HG02852 (cell line): ENCODE results near the gene BTBD1.

Source experiments
- ATAC-seq: cut with Tn5 transposase; IDR thresholded peaks from one replicate; pipeline ENCODE4 v1.9.1; 2021; ENCODE audit warnings: mild to moderate bottlenecking, moderate library complexity; ENCODE audit not compliant: unreplicated experiment

The BTBD1 gene

DNA sequence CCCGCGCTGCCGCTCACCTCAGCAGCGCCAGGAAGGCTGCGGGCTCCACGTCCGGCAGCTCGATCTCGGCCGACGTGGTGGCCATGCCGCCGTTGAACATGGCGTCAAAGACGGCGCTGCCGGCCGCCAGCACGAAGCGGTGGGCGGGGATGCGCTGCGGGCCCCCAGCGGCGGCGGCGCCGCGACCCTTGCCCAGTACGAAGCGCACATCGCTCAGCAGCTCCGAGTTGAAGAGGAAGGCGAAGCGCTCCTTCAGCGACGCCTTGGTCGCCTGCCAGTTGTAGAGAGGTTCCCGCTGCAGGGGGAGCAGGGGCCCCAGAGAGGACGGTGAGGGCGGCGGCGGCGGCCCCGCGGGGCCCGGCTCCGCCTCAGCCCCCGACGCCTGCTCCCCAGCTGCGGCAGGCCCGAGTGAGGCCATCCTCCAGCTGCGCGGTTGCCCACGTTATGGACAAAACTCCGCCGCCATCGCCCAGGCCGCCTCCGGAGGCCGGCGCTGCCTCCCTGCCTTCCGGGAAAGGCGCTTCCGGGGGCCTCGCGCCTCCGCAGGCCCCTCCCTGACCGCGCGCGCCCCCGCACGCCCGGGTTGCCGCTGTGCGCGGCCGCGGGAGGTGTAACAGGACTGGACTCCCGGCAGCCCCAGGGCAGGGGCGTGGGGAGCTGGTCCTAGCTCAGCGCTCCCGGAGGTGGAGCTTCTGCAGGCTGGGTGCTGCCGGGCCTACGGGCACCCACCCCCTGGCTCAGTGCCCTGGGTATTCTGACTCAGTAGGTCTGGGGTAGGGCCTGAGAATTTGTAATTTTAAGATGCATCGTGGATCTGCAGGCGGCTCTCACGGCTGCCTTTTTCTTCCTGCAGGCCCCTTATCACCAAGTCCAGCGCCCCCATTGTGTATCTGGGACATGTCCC, at the start of gene BTBD1:
TSS of gene BTBD1 (minus strand) at position 519 of the 904 bp plus-strand sequence. CDS start at position 418, 101 bp downstream.
- peak; percentile 83 for ATAC-seq

- ATAC-seq: peak; percentile 78
Measured at GRCh38 chr15:83115831-83116565, 48.9 kb upstream of the BTBD1 start.

GRCh38 chr15:83115410-83115809, 48.4 kb upstream of the BTBD1 start:
- ATAC-seq: no peak

DNA sequence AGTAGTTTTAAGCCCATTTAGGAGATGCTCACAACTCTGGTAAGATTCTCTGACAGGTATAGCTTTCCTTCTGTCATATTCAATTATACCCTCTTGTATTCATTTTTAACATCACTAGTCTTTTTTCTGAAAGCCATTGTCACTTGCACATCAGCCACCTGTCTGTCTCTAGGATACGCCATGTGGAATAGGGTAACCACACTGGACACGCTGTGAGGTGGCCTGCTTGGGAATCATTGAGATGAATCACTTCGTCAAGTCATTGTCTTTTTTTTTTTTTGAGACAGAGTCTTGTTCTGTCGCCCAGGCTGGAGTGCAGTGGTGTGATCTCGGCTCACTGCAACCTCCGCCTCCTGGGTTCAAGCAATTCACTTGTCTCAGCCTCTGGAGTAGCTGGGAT, 47.8 kb upstream of the BTBD1 start:
- no peak for ATAC-seq

- ATAC-seq: no peak
Measured at GRCh38 chr15:83113881-83114674, 47.0 kb upstream of the BTBD1 start.

- no peak for ATAC-seq
Measured at GRCh38 chr15:83112956-83113299, 45.9 kb upstream of the BTBD1 start.

DNA sequence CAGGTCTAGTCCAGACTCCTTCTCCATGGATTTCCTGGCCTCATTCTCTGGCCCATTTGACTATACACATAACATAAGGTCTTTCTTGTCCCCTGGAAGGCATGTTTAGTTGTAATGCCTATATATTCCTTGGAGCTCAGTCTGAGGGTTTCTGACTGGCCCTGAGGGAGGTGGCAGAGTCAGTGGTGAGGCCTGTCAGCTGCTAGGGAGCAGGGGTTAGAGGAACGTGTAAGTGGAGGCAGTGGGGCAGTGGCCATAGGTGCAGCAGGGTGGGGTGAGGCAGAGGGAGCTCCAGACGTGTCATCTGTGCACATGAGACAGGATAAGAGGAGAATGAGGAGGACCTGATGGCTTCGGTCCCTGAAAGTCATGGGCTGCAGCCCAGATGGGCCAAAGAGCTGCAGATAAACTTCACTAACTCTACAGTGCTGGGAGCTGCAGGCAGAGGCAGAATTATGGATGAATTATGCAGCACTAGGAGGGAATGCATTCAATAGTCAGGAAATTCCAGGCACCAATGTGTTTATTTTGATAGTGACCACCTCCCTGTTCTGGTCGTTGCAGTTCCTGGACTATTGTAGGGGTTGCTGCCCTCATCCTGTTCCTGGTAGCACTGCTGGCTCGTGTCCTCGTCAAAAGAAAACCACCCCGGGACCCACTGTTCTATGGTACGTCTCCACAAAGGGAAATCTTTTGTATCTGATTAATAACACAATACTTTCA, 45.3 kb upstream of the BTBD1 start:
- ATAC-seq: no peak

DNA sequence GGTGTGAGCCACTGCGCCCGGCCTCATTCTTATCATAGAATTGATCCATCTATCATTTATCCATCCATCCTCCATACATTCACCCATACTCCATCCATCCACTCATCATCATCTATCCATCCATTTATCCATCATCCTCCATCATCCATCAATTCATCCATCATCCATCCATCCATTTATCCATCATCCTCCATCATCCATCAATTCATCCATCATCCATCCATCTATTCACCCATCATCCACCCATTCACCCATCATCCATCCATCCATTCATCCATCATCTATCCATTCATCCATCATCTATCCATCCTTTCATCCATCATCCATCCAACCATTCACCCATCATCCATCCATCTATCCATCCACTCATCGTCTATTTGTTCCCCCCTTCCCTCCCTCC, 44.1 kb upstream of the BTBD1 start:
- no peak for ATAC-seq

DNA sequence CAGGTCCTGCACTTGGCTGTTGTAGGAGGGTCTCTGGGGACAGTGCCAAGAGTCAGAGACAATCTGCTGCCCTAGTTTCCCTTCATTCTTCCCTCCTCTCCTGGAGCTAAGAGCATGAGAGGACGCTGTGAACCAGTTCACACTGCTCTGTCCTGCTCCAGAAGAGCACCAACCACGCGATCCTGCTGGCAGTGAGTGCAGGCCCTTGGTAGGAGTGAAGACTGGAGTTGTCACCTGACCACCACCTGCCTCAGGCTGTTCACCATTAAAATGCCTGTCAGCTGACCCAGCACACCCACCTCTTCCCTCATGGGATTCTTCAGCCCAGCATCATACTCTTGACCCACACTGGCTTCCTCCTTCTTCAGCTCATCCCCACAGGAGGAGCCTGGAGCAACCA, 43.3 kb upstream of the BTBD1 start:
- no peak for ATAC-seq

- no peak for ATAC-seq
Measured at GRCh38 chr15:83109532-83109931, 42.5 kb upstream of the BTBD1 start.

- peak; percentile 42 for ATAC-seq
Measured at GRCh38 chr15:83108266-83109219, 41.5 kb upstream of the BTBD1 start.

GRCh38 chr15:83107841-83108181, 40.8 kb upstream of the BTBD1 start:
- ATAC-seq: peak; percentile 6

- ATAC-seq: peak; percentile 48
Measured at GRCh38 chr15:83106994-83107840, 40.2 kb upstream of the BTBD1 start, which contains the start of gene TM6SF1. TM6SF1 (plus strand) TSS chr15:83107645; CDS start chr15:83107681, 36 bp downstream.

DNA sequence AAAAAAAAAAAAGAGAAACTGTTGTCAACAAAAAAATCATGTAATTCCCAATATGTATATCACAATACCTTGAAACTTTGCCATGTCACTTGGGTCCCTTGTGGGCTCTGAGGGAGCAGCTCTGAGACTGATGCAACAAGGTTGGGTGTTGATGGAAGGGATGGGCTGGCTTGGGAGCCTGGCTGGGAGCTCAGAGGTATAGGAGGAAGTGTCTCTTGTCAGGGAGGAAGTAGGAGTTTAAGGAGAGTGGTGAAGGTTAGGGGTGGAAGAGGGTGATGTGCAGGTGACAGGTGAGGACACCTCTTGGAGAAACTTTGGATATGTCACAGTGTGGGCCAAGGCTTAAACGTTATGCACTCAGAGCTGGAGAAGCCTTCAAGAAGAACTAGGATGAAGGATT, 38.4 kb upstream of the BTBD1 start:
- no peak for ATAC-seq

GRCh38 chr15:83104141-83104540, 37.1 kb upstream of the BTBD1 start:
- no peak for ATAC-seq

DNA sequence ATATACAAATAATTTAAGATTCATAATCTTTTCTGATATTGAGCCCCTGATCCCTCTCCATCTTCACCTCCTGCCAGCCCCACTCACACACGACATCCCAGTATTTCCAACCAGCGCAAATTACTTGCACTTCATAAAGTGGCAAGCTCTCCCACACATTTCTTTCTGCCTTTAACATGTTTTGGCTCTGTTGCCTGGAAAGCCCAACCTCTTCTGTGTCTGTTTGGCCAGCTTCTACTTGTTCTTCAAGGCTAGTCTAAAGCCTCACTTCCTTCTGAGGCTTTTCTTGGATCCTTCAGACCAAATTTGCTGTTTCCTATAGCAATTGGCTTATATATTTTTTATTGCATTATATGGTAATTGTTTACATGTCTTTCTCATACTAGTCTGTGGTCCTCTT, 35.3 kb upstream of the BTBD1 start:
- no peak for ATAC-seq

DNA sequence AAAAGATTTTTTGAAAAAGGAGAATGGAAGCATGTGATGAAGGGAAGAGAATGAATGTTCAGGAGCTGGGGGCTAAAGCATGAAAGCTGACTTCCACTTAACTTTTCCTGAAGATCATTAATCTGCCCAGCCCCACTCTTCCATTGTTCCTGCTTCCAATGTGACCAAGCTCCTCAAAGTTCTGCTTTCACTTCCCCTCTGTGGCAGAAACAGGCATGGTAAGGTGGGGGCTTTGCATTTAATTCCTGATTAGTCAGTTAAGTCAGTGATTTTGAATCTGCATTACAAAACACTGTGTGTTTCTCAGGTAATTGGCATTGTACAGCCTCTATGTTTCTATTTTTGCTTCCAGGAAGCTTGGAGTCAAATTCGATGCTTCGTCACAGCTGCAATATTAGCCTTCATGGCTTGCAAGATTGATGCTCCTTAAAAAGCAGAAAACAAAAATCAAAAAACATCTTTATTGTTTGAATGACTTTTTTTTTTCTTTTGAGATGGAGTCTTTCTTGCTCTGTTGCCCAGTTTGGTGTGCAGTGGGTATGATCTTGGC, 33.1 kb upstream of the BTBD1 start:
- no peak for ATAC-seq

- ATAC-seq: no peak
Measured at GRCh38 chr15:83099290-83099689, 32.2 kb upstream of the BTBD1 start.
